Heart left ventricle (tissue), 13 donors: ENCODE data around the gene NDUFAF8.

ENCODE experiments used
- CTCF ChIP-seq, 12 donors: fragments of 200-600 bp; sonication (generic) in 4 of 12; IDR thresholded peaks; one replicate each; pipeline versions ENCODE4 v1.5.0 to v1.8.0; 2018 to 2022; ENCODE audit warnings: antibody characterized with exemption in 12 of 12, mild to moderate bottlenecking in 5 of 12
- POLR2A ChIP-seq, 2 donors: fragments of 450-650 bp; IDR thresholded peaks; one replicate each; pipeline ENCODE4 v1.6.1; 2017; ENCODE audit warnings: antibody characterized with exemption in 2 of 2, mild to moderate bottlenecking in 2 of 2, moderate library complexity in 2 of 2
- donor health status: ischemic (EF 13 %, LVEDD 7.1; RV severe dilation, severe dysfunction).
- donor health status: DM: no; HTN: yes; CAD: no.
- donor health status: DM: no; HTN: no; CAD: no.
- donor health status: ischemic (EF 25% LVEDD 6.9; RV normal size, moderate dysfunction).
- donor health status: ischemic (EF 25% LVEDD 5.7; RV mildly dilated, moderate dysfunction).
- donor health status: ischemic (EF 35%, LVEDD 5.7; RV mildly dilated, moderate dysfunction).
- donor health status: nonischemic (EF 11% LVEDD 7.7; RV severe dilation, severe dysfunction).
- donor health status: DM: yes; HTN: yes; CAD: no.
- donor health status: PGD.
- donor health status: ischemic (EF 29% LVEDD 5.4; RV normal size, mild dysfunction).
- donor health status: nonischemic (EF 23%, LVEDD 6.1; RV moderate dilation, normal function).

- TF ChIP-seq POLR2A (IDR thresholded peaks at IDR 0.05) (no peak), CTCF (IDR thresholded peaks at IDR 0.05) (no peak)
Observed at GRCh38 chr17:81242421-81243332, 3.6 kb downstream of the NDUFAF8 start.
